Activated CD4-positive, alpha-beta T cell treated with anti-CD3 and anti-CD28 coated beads, Interleukin-2, Interleukin-4, amounts not matched to agents 100 ng/mL and 50 ng/mL, durations not matched to agents 16 hours and 8 hours (primary cell): ENCODE results near the gene AHCYL2.
A peak's percentile ranks its signal among the peaks of the same experiment; 100 is the strongest.
"Not testable (repeated sequence)": the region's sequence is repeated elsewhere in the genome, so short reads cannot be mapped to it uniquely, and the experiment has no call there.

Experiments
- DNase-seq: peaks from one replicate; pipeline ENCODE4 v3.0.0-alpha.2; 2020; ENCODE audit warnings: low spot score

AHCYL2 gene

GRCh38 chr7:129295015-129295423 lies 70.2 kb downstream of the AHCYL2 start:
- DNase-seq: no peak

DNA sequence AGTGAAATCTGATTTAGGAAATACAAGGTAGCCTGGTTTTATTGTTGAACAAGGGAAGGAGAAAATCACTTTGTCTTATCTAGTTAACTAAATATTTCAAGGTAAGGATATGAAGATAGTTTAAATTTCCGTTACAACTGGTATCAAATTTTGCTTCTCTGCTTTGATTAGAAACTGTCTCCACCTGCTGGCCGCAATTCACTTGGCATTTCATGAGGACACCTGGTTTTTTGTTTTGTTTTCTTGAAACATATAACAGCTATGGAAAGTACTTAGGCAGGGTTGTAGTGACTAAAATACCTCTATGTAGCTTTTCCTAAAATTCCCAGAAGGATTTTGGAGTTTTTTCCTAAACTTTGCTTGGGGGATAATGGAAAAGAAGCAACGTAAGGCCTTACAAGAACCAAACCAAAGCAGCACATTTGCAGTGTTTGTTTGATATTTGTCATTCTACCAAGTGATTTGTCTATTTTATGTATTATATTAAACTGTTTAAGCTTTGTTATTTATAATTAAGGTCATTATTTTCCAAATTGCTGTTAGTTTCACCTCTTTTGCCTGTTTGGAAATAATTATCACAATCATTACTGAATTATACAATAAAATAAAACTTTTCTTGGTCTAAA lies 73.6 kb downstream of the AHCYL2 start:
- peak; percentile 43 for DNase-seq

DNA sequence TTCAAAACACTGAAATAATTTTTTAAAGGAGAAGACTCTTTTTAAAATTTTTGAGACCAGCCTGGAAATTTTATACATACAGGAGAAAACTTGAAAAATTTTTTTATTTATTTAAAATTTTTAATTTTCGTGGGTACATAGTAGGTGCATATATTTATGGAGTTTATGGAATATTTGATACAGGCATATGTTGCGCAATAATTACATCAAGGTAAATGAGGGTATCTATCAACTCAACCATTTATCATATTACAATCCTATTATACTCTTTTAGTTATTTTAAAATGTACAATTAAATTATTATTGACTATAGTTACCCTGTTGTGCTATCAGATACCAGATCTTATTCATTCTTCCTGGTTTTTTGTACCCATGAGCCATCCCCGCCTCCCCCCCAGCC lies 75.1 kb downstream of the AHCYL2 start:
- no peak for DNase-seq

DNA sequence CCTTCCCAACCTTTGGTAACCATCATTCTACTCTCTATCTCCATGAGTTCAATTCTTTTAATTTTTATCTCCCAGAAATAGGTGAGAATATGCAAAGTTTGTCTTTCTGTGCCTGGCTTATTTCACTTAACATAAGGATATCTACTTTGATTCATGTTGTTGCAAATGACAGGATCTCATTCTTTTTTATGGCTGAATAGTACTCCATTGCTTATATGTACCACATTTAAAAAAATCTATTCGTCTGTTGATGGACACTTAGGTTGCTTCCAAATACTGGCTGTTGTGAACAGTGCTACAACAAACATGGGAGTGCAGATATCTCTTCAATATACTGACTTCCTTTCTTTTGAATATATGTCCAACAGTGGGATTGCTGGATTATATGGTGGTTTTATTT lies 75.5 kb downstream of the AHCYL2 start:
- DNase-seq: not testable (repeated sequence)

GRCh38 chr7:129307592-129307991 lies 82.8 kb downstream of the AHCYL2 start:
- no peak for DNase-seq

GRCh38 chr7:129308047-129308446 lies 83.2 kb downstream of the AHCYL2 start:
- no peak for DNase-seq

- DNase-seq: no peak
Observed at GRCh38 chr7:129311429-129311828, 86.6 kb downstream of the AHCYL2 start.

- no peak for DNase-seq
Observed at GRCh38 chr7:129313282-129313681, 88.5 kb downstream of the AHCYL2 start.

GRCh38 chr7:129315960-129316359 lies 91.1 kb downstream of the AHCYL2 start:
- DNase-seq: no peak

DNA sequence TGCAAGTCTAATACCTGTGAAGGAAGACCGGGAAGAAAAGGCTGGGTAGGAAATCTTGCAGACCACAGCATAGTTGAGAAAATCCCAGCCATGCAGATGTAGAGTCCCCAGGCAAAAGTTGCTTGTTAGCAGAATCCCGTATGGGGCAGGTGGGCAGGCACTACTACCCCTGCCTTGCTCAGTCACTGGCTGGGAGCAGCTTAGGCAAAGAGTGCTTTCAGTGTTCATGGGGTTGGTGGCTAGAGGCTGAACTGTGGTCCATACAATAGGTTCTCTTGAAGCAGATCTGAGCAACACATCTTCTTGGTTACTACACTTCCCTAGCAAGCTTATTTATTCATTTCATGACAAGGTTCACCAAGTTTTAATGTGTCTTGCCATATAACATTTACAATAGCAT lies 92.6 kb downstream of the AHCYL2 start:
- no peak for DNase-seq

DNA sequence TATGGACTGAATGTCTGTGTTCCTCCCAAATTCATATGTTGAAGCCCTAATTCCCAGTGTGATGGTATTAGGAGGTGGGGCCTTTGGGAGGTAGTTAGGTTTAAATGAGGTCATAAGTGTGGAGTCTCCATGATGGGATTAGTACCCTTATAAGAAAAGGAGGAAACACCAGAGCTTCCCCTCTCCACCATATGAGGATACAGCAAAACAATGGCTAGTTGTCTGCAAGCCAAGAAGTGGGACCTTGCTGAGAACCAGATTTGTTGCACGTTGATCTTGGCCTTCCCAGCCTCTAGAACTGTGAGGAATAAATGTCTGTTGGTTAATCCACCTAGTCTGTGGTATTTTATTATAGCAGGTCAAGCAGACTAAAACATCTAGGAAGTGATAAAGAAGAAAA lies 102.2 kb downstream of the AHCYL2 start:
- DNase-seq: no peak

DNA sequence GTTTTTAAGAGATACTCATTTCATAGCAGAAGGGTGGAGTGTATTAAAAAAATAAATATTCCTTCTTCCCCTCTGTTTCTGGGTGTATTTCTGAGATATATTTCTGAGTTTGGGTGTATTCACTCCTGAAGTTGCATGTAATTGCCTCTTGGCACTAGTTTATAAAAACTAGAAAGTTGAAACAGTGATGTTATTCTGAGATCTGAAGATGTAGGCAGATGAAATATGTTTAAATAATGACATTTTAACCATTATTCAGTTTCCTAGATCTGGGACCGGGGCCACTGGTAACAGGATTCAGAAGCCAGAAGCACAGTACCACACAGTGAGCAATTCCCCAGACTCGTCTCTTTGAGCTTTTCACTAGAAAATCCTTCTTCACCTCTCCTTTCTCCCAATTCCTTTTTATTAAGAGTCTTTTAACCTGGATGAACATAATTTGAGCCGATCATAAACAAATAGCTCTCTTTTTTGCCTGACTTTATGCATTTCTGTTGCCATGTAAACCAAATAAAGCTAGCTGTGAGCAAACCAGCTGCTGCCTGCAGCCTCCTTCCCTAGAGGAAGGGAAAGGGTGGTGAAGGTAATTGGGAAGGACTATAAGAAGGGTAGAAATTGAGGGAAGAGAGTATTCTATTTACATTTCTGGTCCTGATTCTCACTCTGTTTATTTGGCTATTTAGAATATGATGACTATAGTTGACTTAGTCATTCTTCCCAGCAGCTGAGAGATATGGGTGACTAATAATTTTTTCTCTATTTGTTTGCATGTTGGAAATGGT lies 107.6 kb downstream of the AHCYL2 start:
- no peak for DNase-seq

DNA sequence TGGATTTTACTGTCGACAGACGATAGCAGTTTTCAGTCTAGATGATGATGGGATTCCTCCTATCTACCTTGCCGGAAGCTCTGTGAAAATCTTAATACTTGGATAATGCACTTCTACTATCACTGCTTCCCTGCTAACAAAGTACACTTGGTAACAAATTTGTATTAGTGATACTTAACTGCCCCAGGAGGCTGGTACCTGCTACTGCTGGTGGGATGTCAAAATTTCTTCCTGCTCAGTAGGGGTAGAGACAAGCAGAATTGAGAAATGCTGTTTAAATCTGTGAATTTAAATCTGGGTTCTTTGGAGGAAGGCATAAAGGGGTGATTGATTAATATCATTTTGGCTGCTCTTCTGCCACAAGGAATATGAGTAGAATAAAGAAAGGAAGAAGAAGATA lies 109.6 kb downstream of the AHCYL2 start:
- no peak for DNase-seq

DNA sequence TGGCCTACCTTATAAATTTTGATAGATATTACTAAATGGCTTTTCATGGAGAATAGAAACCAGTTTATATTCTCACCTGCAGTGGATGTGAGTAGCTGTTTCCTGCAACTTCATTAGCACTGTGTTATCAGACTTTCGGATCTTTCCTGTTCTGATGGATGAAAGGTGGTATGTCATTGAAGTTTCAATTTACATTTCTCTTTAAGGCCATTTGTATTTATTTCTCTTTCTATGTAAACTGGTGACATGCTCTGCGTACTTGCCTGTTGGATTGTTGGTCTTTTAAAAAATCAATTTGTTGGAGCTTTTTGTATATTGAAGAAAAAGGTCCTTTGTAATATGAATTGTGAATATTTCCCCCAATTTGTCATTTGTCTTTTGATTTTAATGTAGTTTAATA lies 113.6 kb downstream of the AHCYL2 start:
- DNase-seq: no peak

DNA sequence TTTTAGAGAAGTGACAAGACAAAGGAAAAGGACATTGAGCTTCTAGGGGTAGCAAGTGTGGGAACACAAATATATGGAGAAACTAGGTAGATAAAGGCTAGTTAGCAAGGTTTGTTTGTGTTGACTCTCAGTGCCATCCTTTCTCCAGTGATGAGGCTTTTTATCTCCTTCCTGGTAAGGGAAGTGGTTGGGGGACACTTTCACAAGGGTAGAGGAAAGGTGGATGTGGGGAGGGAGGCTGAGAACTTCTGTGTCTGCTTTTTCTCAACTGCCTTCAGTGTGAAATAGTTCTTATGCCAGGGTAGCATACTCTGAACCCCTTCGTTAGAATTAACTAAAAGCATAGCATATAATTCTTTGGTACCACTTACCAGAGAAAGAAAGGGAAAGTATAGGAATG lies 116.4 kb downstream of the AHCYL2 start:
- no peak for DNase-seq

GRCh38 chr7:129341816-129342806 lies 117.3 kb downstream of the AHCYL2 start:
- no peak for DNase-seq

GRCh38 chr7:129343099-129343700 lies 118.4 kb downstream of the AHCYL2 start:
- DNase-seq: peak; percentile 67

DNA sequence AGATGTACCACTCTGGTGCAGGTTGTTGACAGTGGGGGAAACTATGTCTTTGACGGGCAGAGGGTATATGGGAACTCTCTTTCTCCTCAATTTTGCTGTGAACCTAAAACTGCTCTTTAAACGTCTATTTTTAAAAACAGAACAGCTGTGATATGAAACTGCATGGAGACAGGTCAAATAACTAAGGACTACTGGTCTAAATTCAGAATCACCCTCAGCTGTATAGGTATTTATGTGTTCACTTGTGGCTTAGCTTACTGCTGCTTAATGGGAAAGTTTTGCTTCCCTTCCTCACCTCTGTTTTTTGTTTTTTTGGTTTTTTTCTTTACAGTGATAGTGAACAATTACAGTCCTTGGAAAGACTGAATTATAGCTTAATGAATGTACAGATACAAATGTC lies 122.5 kb downstream of the AHCYL2 start:
- DNase-seq: no peak

- DNase-seq: no peak
Observed at GRCh38 chr7:129348023-129348740, 123.4 kb downstream of the AHCYL2 start.

DNA sequence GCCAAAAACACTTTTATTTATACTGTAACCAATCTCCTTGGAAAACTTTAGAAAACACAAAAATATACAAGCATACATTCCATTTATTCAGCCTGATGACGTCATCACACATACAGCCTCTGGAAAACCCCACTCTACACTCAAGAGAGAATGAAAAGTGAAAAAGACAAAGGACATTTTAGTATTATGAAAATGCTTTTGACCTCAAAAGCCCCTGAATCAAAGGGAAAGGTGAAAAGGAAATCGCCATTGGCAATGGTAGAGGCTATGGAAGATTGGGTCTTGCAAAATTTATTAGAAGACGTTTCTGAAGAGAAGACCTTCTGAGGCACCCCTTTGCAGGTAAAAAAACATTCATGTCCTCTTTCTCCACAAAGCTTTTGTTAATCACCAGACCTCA lies 126.5 kb downstream of the AHCYL2 start:
- no peak for DNase-seq

- DNase-seq: not testable (repeated sequence)
Observed at GRCh38 chr7:129353104-129353503, 128.3 kb downstream of the AHCYL2 start.
